ENCODE results near the gene AFTPH.

AFTPH gene, protein sequence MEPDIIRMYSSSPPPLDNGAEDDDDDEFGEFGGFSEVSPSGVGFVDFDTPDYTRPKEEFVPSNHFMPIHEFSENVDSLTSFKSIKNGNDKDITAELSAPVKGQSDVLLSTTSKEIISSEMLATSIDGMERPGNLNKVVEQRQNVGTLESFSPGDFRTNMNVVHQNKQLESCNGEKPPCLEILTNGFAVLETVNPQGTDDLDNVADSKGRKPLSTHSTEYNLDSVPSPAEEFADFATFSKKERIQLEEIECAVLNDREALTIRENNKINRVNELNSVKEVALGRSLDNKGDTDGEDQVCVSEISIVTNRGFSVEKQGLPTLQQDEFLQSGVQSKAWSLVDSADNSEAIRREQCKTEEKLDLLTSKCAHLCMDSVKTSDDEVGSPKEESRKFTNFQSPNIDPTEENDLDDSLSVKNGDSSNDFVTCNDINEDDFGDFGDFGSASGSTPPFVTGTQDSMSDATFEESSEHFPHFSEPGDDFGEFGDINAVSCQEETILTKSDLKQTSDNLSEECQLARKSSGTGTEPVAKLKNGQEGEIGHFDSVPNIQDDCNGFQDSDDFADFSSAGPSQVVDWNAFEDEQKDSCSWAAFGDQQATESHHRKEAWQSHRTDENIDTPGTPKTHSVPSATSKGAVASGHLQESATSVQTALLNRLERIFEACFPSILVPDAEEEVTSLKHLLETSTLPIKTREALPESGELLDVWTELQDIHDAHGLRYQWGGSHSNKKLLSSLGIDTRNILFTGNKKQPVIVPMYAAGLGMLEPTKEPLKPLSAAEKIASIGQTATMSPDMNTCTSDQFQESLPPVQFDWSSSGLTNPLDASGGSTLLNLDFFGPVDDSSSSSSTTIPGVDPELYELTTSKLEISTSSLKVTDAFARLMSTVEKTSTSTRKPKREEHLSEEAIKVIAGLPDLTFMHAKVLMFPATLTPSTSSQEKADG

DNA sequence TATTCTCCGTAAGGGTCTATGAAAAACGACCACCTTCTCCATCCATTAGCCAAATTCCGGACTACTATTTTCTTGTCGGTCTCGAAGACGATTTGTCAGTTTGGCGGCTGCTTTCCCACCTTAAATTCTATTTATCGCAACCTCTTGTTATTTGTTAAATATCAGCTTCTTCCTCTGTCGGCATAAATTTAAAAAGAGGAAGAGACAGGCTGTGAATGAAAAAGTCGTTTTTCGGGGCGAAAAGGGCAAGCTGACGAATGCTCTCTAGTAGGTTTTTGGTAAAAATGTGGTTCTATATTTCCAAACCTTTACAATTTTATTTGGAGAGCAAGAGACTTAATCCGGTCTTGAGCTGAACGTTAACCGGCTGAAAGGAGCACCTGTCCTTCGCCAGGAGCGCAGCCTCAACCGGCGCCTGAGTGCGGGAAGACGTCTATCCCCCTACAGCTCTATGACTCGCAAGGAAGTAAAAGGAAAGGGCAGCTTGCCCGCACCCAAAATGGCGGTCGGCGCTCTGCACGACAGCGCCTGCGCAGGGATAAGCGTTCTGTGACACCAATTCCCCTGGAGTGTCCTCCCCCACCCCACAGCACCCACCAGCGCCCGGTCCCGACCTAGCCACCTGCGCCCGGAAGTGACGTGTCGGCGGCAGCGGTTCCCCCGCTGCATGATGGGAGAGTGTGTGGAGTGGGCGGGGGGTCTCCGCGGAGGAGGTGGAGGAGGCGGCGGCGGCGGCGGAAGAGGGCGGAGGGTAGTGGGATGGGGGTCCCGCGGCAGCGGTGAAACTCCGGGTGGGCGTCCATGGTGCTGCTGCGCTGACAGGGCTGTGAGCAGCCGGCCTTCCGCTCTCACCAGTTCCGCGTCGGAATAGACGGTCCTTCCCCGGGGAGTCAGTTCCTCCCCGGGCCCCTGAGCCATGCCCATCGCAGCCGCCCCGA, at the start of gene AFTPH:
AFTPH (plus strand) TSS at position 663 of the 938 bp plus-strand sequence. CDS start 27,147 bp downstream, outside the sequence.
- peak within 1 kb of the TSS; percentile 62 for H3K4me3 ChIP-seq (ENCODE audit: low read depth, low read length)
- TF ChIP-seq, protein P1, sequence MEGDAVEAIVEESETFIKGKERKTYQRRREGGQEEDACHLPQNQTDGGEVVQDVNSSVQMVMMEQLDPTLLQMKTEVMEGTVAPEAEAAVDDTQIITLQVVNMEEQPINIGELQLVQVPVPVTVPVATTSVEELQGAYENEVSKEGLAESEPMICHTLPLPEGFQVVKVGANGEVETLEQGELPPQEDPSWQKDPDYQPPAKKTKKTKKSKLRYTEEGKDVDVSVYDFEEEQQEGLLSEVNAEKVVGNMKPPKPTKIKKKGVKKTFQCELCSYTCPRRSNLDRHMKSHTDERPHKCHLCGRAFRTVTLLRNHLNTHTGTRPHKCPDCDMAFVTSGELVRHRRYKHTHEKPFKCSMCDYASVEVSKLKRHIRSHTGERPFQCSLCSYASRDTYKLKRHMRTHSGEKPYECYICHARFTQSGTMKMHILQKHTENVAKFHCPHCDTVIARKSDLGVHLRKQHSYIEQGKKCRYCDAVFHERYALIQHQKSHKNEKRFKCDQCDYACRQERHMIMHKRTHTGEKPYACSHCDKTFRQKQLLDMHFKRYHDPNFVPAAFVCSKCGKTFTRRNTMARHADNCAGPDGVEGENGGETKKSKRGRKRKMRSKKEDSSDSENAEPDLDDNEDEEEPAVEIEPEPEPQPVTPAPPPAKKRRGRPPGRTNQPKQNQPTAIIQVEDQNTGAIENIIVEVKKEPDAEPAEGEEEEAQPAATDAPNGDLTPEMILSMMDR (IDR thresholded peaks at IDR 0.05; ENCODE audit: control insufficient read depth, extremely low read depth, insufficient read depth): no peak
- peak; percentile 89 for DNase-seq (ENCODE audit: low read depth)

DNA sequence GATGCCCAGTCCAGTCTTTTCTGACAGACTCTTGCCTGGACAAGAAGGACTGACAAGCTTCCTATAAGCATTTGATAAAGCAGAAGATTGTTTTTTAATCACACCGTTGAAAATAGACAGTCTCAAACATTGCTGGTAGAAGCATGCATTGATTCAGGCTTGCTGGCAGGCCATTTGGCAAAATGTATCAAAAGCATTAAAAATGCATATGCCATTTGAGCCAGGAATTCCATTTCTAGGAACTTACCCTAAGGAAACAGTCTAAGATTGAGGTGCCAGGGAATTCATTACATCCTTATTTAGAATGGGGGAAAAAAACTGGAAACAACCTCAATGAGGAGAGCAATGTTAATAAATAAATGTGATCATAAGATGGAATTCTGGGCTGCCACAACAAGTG, 49.5 kb upstream of the AFTPH start:
- DNase-seq (ENCODE audit: low read depth): no peak
- H3K4me3 ChIP-seq (ENCODE audit: low read depth, low read length): no peak overlapping the region
- TF ChIP-seq, protein P1 (IDR thresholded peaks at IDR 0.05; ENCODE audit: control insufficient read depth, extremely low read depth, insufficient read depth): no peak

DNA sequence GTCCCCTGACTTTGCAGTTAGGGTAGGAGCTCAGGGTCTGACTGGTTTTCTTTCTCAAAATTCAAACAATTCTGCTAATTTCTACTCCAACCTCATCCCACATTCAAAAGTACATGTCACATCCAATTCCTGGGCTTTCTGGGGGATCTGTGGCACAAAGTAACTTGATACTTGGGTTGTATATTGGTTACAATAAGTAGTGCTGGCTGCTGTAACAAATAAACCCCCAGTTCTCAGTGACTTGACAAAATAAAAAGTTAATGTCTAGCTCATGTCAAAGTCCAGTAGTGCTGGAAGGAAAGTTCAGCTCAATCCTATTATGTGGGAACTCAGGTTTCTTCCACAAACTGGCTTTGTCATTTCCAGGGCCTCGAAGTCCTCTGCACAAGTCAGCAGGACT, 47.1 kb upstream of the AFTPH start:
- TF ChIP-seq, protein P1 (IDR thresholded peaks at IDR 0.05; ENCODE audit: control insufficient read depth, extremely low read depth, insufficient read depth): no peak
- DNase-seq (ENCODE audit: low read depth): no peak
- H3K4me3 ChIP-seq (ENCODE audit: low read depth, low read length): no peak overlapping the region

DNA sequence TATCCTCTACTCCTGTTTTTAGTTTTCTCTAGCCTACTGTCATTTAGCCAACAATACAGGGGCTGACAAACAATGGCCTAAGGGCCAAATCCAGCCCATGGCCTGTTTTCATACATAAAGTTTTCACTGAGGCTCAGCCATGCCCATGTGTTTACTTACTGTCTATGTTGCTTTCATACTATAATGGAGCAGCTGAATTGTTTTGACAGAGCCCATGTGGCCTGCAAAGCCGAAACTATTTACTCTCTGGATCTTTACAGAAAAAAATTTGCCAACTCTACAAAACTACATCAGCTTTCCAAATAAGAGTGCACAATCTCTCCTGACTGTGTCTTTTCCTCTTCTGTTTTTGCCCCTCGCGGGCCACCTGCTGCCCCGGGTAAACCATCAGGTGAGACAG, 46.1 kb upstream of the AFTPH start:
- DNase-seq (ENCODE audit: low read depth): no peak
- H3K4me3 ChIP-seq (ENCODE audit: low read depth, low read length): no peak overlapping the region
- TF ChIP-seq, protein P1 (IDR thresholded peaks at IDR 0.05; ENCODE audit: control insufficient read depth, extremely low read depth, insufficient read depth): no peak

DNA sequence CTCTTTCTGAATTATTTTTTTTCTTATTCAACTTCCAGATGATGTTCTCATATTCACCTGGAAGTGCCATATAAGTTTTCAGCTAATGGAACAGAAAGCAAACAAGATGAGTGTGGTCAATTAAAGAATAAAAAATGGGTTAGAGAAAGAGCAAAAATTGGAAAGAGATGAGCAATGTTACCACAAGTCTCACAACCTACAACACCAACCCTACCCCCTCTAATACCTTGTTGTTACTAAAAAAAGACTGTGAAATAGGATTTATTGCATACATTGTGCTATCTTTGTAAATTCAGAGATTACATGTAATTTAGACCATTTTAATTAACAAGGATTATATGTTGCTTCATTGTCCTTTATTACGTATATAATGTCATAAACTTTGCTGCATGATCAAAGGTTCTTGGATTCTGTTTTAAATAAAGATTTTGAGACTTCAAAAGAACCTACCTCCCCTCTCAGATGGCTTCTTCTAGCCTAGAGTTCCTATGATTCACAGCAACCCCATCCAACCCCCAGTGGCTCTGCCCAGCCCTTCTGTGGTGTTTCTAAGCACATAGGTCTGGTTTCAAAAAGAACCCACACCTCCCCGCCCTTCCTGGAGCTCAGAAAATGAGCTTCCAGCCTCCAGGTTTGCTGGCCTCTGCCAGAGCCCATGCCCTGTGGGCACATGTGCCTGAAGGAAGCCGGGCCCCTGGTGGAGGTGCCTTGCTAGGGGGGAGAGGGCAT, 45.5 kb upstream of the AFTPH start:
- no peak for DNase-seq (ENCODE audit: low read depth)
- H3K4me3 ChIP-seq (ENCODE audit: low read depth, low read length): no peak overlapping the region

More for the DNA sequence above, 45.5 kb upstream of the AFTPH start:
- TF ChIP-seq, protein P1 (IDR thresholded peaks at IDR 0.05; ENCODE audit: control insufficient read depth, extremely low read depth, insufficient read depth): no peak
